ENCODE data around the gene SPTLC2. TPM values are rescaled to one million over a fixed set of nuclear protein-coding genes. Genes with fewer than 3 reads are reported as not detected.

Gene SPTLC2
- total and polyA plus RNA-seq, 2 of the 8 experiments (the other 6 are each of a cell fraction or from before 2014, with no cell fraction given) = 8.9 to 35.1 TPM

DNA sequence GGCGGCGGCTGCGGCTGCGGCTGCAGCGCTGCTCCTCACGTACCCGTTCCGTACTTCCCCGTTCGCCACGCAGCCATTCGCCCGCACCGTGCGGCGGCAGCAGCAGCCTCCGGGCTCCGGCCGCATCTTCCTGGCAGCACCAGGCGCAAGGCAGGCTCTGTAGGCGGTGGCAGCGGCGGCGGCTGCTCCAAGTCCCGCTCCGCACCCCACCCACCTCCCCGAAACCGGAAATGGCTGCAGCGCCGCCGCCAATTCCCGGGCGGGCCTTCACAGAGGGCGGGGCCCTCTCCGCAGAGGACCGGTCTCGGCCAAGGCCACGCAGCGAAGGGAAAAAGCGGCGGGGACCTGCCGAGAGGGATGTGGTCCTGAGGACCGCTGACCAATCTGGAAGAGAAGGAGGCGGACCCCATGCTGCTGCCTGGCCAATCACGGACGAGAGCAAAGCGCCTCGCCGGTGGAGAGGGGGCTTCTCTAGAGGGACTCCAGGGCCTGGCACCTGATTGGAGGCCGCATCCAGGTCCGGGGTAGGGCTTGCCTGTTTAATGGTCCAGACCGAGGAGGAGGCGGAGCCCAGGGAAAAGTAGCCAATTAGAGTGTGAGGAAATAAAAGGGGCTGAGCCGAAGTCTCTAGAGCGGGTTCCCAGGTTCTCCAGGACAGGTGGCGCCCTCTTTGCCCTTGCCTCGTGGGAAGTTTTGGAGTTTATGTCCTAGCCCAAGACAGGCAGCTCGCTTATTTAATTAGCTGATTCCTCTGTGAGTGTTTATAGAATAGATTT is at the start of gene SPTLC2 (continued):
- peak; percentile 70 for TF ChIP-seq TAF1 (IDR thresholded peaks at IDR 0.05; ENCODE audit: low read depth, low read length)
- TF ChIP-seq NANOG (IDR thresholded peaks at IDR 0.05; ENCODE audit: insufficient read depth, low read depth, low read length, poor library complexity, severe bottlenecking) = no peak
- no peak for TF ChIP-seq POU5F1 (IDR thresholded peaks at IDR 0.05; ENCODE audit: low read depth, low read length)
- TF ChIP-seq POLR2AphosphoS5 (IDR thresholded peaks at IDR 0.05; ENCODE audit: low read depth, low read length) = 0 out of 2 replicates have a peak, but pooled peaks have one; percentile 60
- TF ChIP-seq RAD21 (IDR thresholded peaks at IDR 0.05 in 1 of 2, conservative IDR thresholded peaks at IDR 0.05 in 1 of 2; ENCODE audit: low read depth in 2 of 2, low read length in 2 of 2) = 0 out of 4 replicates have a peak, but pooled peaks of 1 of the 2 experiments have one; percentile 3
- TF ChIP-seq CTCF (IDR thresholded peaks at IDR 0.05; ENCODE audit: control extremely low read depth in 1 of 3, insufficient read depth in 1 of 3, low read depth in 1 of 3, low read length in 3 of 3) = peak in 1 of 3 experiments; percentile 29; a peak in 1 of 4 replicates
- TF ChIP-seq SIN3A (conservative IDR thresholded peaks at IDR 0.05 in 1 of 2, IDR thresholded peaks at IDR 0.05 in 1 of 2; ENCODE audit: low read depth in 1 of 2, low read length in 2 of 2) = peak in 1 of 2 experiments; percentile 76; a peak in 1 of 4 replicates
- TF ChIP-seq, protein P1, sequence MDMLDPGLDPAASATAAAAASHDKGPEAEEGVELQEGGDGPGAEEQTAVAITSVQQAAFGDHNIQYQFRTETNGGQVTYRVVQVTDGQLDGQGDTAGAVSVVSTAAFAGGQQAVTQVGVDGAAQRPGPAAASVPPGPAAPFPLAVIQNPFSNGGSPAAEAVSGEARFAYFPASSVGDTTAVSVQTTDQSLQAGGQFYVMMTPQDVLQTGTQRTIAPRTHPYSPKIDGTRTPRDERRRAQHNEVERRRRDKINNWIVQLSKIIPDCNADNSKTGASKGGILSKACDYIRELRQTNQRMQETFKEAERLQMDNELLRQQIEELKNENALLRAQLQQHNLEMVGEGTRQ (IDR thresholded peaks at IDR 0.05; ENCODE audit: low read length) = peak; percentile 73
- peak; percentile 83 for TF ChIP-seq PHF8 (conservative IDR thresholded peaks at IDR 0.05; ENCODE audit: low read depth, low read length)
- no peak for TF ChIP-seq CBX8 (IDR thresholded peaks at IDR 0.05; ENCODE audit: borderline replicate concordance, low read depth, low read length)
- TF ChIP-seq SP2 (IDR thresholded peaks at IDR 0.05; ENCODE audit: low read length) = peak; percentile 80
- peak; percentile 89 for TF ChIP-seq CHD2 (IDR thresholded peaks at IDR 0.05; ENCODE audit: low read length)
- peak; percentile 77 for TF ChIP-seq KDM4A (IDR thresholded peaks at IDR 0.05; ENCODE audit: low read depth, low read length, severe bottlenecking)
- TF ChIP-seq TAF7 (optimal IDR thresholded peaks at IDR 0.05; ENCODE audit: borderline replicate concordance, low read depth, low read length) = peak; percentile 69
- TF ChIP-seq CHD1 (IDR thresholded peaks at IDR 0.05; ENCODE audit: low read depth, low read length) = no peak
- TF ChIP-seq SP1 (IDR thresholded peaks at IDR 0.05; ENCODE audit: low read depth, low read length) = peak; percentile 98
- 0 out of 4 replicates have a peak, but pooled peaks of 1 of the 2 experiments have one; percentile 36 for TF ChIP-seq HDAC2 (IDR thresholded peaks at IDR 0.05; ENCODE audit: borderline replicate concordance in 1 of 2, low read depth in 2 of 2, low read length in 2 of 2)
- no peak for TF ChIP-seq RXRA (IDR thresholded peaks at IDR 0.05; ENCODE audit: insufficient read depth, low read depth, low read length)
- TF ChIP-seq POLR2A (IDR thresholded peaks at IDR 0.05; ENCODE audit: control extremely low read depth in 1 of 2, low read depth in 2 of 2, low read length in 2 of 2) = peak in 1 of 2 experiments; percentile 47; a peak in 1 of 3 replicates
